DMS114 treated with DMSO at 0.1 percent for 48 hours (cell line): ENCODE data around the gene XXYLT1.

ENCODE experiments used
- DNase-seq: peaks from one replicate; lab custom pipeline; 2025; ENCODE audit not compliant: unreplicated experiment; lab: John Stamatoyannopoulos, UW

The XXYLT1 gene

GRCh38 chr3:195209083-195209846, 61.7 kb downstream of the XXYLT1 start:
- DNase-seq, result no peak

GRCh38 chr3:195208631-195209030, 62.3 kb downstream of the XXYLT1 start:
- DNase-seq, result no peak

GRCh38 chr3:195208183-195208582, 62.8 kb downstream of the XXYLT1 start:
- DNase-seq, result no peak

GRCh38 chr3:195207731-195208130, 63.2 kb downstream of the XXYLT1 start:
- DNase-seq, result no peak

- no peak for DNase-seq
These were observed 63.9 kb downstream of the XXYLT1 start for GRCh38 chr3:195207056-195207455.

GRCh38 chr3:195204360-195205163, 66.4 kb downstream of the XXYLT1 start:
- no peak for DNase-seq

GRCh38 chr3:195203606-195204005, 67.4 kb downstream of the XXYLT1 start:
- DNase-seq, result no peak

GRCh38 chr3:195201295-195201694, 69.7 kb downstream of the XXYLT1 start:
- no peak for DNase-seq

GRCh38 chr3:195200010-195200822, 70.7 kb downstream of the XXYLT1 start:
- no peak for DNase-seq

- DNase-seq, result no peak
These were observed 72.3 kb downstream of the XXYLT1 start for GRCh38 chr3:195198426-195199346.

GRCh38 chr3:195197765-195198425, 73.1 kb downstream of the XXYLT1 start:
- DNase-seq, result no peak

- no peak for DNase-seq
These were observed 74.7 kb downstream of the XXYLT1 start for GRCh38 chr3:195196266-195196665.

GRCh38 chr3:195195321-195196209, 75.4 kb downstream of the XXYLT1 start:
- DNase-seq, result no peak

GRCh38 chr3:195194559-195195206, 76.3 kb downstream of the XXYLT1 start:
- DNase-seq, result no peak

- DNase-seq, result no peak
These were observed 79.4 kb downstream of the XXYLT1 start for GRCh38 chr3:195191580-195191979.

- DNase-seq, result no peak
These were observed 81.1 kb downstream of the XXYLT1 start for GRCh38 chr3:195189821-195190220.

- no peak for DNase-seq
These were observed 82.5 kb downstream of the XXYLT1 start for GRCh38 chr3:195188426-195188927.
